ENCODE measurements around the gene CWC27.
"Not testable (repeated sequence)": the region's sequence is repeated elsewhere in the genome, so short reads cannot be mapped to it uniquely, and the experiment has no call there.

Gene CWC27

GRCh38 chr5:64789457-64789856 lies 20.7 kb downstream of the CWC27 start:
- no peak for DNase-seq

- DNase-seq = no peak
These were observed 21.5 kb downstream of the CWC27 start for GRCh38 chr5:64790210-64790609.

GRCh38 chr5:64792469-64792868 lies 23.7 kb downstream of the CWC27 start:
- no peak for DNase-seq

GRCh38 chr5:64794053-64794770 lies 25.5 kb downstream of the CWC27 start:
- DNase-seq = no peak

- no peak for DNase-seq
These were observed 27.6 kb downstream of the CWC27 start for GRCh38 chr5:64796301-64796700.

GRCh38 chr5:64800926-64801325 lies 32.2 kb downstream of the CWC27 start:
- DNase-seq = no peak

GRCh38 chr5:64806537-64806936 lies 37.8 kb downstream of the CWC27 start:
- DNase-seq = no peak

- DNase-seq = no peak
These were observed 38.8 kb downstream of the CWC27 start for GRCh38 chr5:64807520-64807919.

GRCh38 chr5:64811050-64811640 lies 42.4 kb downstream of the CWC27 start:
- no peak for DNase-seq

GRCh38 chr5:64814073-64814472 lies 45.3 kb downstream of the CWC27 start:
- DNase-seq = no peak

- no peak for DNase-seq
These were observed 49.5 kb downstream of the CWC27 start for GRCh38 chr5:64818245-64818644.

- DNase-seq = not testable (repeated sequence)
These were observed 50.6 kb downstream of the CWC27 start for GRCh38 chr5:64819345-64819744.

GRCh38 chr5:64822320-64822719 lies 53.6 kb downstream of the CWC27 start:
- no peak for DNase-seq

- no peak for DNase-seq
These were observed 57.8 kb downstream of the CWC27 start for GRCh38 chr5:64826541-64826940.

- no peak for DNase-seq
These were observed 59.0 kb downstream of the CWC27 start for GRCh38 chr5:64827703-64828102.

- not testable (repeated sequence) for DNase-seq
These were observed 61.9 kb downstream of the CWC27 start for GRCh38 chr5:64830650-64831049.

GRCh38 chr5:64831996-64832395 lies 63.3 kb downstream of the CWC27 start:
- DNase-seq = no peak

- no peak for DNase-seq
These were observed 65.3 kb downstream of the CWC27 start for GRCh38 chr5:64834037-64834436.

- no peak for DNase-seq
These were observed 65.9 kb downstream of the CWC27 start for GRCh38 chr5:64834611-64835010.

- DNase-seq = no peak
These were observed 66.5 kb downstream of the CWC27 start for GRCh38 chr5:64835266-64835665.

- no peak for DNase-seq
These were observed 67.5 kb downstream of the CWC27 start for GRCh38 chr5:64836190-64836755.

- no peak for DNase-seq
These were observed 68.1 kb downstream of the CWC27 start for GRCh38 chr5:64836786-64837185.

- no peak for DNase-seq
These were observed 69.6 kb downstream of the CWC27 start for GRCh38 chr5:64838376-64838775.

- no peak for DNase-seq
These were observed 70.1 kb downstream of the CWC27 start for GRCh38 chr5:64838803-64839202.

GRCh38 chr5:64839936-64840335 lies 71.2 kb downstream of the CWC27 start:
- no peak for DNase-seq
